HG03378 (cell line): Measurements from ENCODE around the gene OR2F2.

ENCODE experiments used
- ATAC-seq: cut with Tn5 transposase; IDR thresholded peaks from one replicate; pipeline ENCODE4 v1.9.1; 2021; ENCODE audit warnings: mild to moderate bottlenecking, moderate library complexity; ENCODE audit not compliant: unreplicated experiment

Gene OR2F2

GRCh38 chr7:143913945-143914615 is 21.0 kb upstream of the OR2F2 start:
- ATAC-seq: no peak

- no peak for ATAC-seq
Observed at GRCh38 chr7:143914938-143915652, 19.9 kb upstream of the OR2F2 start.

GRCh38 chr7:143924851-143925250 is 10.2 kb upstream of the OR2F2 start:
- no peak for ATAC-seq

GRCh38 chr7:143929224-143929920 is 5.7 kb upstream of the OR2F2 start:
- peak; percentile 76 for ATAC-seq

GRCh38 chr7:143931739-143932138 is 3.3 kb upstream of the OR2F2 start:
- no peak for ATAC-seq

- ATAC-seq: no peak
Observed at GRCh38 chr7:143936087-143937009, 1.3 kb downstream of the OR2F2 start.

- no peak for ATAC-seq
Observed at GRCh38 chr7:143938379-143939243, 3.6 kb downstream of the OR2F2 start.

GRCh38 chr7:143945423-143945822 is 10.4 kb downstream of the OR2F2 start:
- no peak for ATAC-seq

- ATAC-seq: no peak
Observed at GRCh38 chr7:143947111-143947510, 12.1 kb downstream of the OR2F2 start.

- ATAC-seq: no peak
Observed at GRCh38 chr7:143948733-143949132, 13.7 kb downstream of the OR2F2 start.

GRCh38 chr7:143953421-143953820 is 18.4 kb downstream of the OR2F2 start:
- ATAC-seq: no peak

- no peak for ATAC-seq
Observed at GRCh38 chr7:143954135-143954534, 19.1 kb downstream of the OR2F2 start.

GRCh38 chr7:143954544-143954943 is 19.5 kb downstream of the OR2F2 start, which contains the start of gene OR2F1:
Gene OR2F1, plus strand, starts transcription at chr7:143954844. Its CDS starts 5,127 bp downstream, at chr7:143959971.
- no peak for ATAC-seq

GRCh38 chr7:143958781-143959180 is 23.7 kb downstream of the OR2F2 start:
- no peak for ATAC-seq

- no peak for ATAC-seq
Observed at GRCh38 chr7:143960813-143961610, 26.0 kb downstream of the OR2F2 start.

- no peak for ATAC-seq
Observed at GRCh38 chr7:143965280-143965679, 30.2 kb downstream of the OR2F2 start.

- ATAC-seq: no peak
Observed at GRCh38 chr7:143967398-143967797, 32.4 kb downstream of the OR2F2 start.

- no peak for ATAC-seq
Observed at GRCh38 chr7:143973870-143974416, 38.9 kb downstream of the OR2F2 start.

- ATAC-seq: no peak
Observed at GRCh38 chr7:143974459-143974858, 39.4 kb downstream of the OR2F2 start.
